Right kidney (tissue), 9 donors: Measurements from ENCODE around the gene SFRP5.

Source experiments
- DNase-seq: peaks from one replicate; pipeline ENCODE4 v3.0.0-alpha.2; 2016
- long read RNA-seq, 8 donors: transcript quantifications; one replicate each; lab custom pipeline, GENCODE V29; 2026

SFRP5 gene, protein sequence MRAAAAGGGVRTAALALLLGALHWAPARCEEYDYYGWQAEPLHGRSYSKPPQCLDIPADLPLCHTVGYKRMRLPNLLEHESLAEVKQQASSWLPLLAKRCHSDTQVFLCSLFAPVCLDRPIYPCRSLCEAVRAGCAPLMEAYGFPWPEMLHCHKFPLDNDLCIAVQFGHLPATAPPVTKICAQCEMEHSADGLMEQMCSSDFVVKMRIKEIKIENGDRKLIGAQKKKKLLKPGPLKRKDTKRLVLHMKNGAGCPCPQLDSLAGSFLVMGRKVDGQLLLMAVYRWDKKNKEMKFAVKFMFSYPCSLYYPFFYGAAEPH
- long read RNA-seq, donor 1, result 0 reads
- long read RNA-seq, donor 2, result 0 reads
- long read RNA-seq, donor 3, result 0 reads
- long read RNA-seq, donor 4, result 0 reads
- long read RNA-seq, donor 5, result 0 reads
- long read RNA-seq, donor 6, result 0 reads
- long read RNA-seq, donor 7, result 0 reads
- long read RNA-seq, donor 8, result 0 reads

DNA sequence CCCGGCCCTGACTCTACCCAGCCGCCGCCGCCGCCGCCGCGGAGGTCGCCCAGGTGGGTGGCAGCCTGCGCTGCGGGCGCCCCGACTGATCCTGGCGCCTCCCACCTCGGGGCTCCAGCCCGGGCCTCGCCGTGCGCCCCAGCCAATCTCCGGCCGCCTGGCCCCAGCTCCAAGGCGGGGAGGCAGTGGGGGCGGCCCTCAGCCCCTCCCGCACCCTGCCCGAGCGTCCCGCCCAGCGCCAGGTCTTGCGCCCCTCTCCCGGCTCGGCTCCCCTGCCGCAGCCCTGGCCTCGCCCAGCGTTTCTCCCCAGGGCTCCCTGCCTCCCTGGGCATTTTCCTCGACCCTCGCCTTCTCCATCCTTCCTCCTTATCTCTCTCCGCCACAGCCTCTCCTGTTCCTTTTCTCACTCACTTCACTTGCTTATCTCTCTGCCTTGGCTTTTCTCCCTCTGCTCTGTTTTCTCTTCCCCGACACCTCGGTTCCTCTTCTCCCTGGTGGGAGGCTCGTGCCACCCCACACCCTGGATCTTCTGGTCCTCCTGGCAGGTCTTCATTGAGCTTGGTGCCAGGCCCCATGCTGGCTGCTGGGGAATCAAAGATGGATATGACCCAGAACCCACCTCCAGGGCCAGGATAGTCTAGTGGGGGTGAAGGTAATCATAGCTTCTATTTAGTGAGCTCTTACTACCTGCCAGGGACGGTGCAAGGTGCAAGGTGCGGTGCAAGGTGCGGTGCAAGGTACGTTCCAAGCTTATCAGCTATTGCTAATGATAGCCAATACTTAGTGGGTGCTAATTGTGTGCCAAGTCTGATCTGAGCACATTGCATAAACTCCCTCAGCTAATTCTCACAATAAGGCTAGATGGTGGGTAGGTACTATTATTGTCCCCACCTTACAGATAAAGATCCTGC, at the start of gene SFRP5:
Gene SFRP5 (minus strand): TSS at position 87 of the 911 bp plus-strand sequence. CDS start 166 bp downstream, outside the sequence.
- no peak for DNase-seq

DNA sequence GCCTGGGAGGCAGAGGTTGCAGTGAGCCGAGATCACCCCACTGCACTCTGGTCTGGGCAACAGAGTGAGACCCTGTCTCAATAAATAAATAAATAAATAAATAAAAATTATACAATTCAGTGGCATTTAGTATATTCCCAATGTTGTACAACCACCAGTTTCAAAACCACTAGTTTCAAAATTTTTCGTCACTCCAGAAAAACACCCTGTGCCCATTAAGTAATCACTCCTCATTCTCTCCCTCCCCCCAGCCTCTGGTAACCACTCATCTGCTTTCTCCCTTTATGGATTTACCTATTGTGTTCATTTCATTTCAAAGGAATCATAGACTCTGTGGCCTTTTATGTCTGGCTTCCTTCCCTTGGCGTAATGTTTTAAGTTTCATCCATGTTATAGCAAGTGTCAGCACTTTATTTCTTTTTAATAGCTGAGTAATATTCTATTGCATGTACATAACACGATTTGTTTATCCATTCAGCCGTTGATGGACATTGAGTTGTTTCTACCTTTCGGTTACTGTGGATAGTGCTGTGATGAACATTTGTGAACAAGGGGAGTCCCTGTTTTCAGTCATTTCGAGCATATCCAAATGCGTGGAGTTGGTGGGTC, 48.4 kb upstream of the SFRP5 start:
- no peak for DNase-seq

DNA sequence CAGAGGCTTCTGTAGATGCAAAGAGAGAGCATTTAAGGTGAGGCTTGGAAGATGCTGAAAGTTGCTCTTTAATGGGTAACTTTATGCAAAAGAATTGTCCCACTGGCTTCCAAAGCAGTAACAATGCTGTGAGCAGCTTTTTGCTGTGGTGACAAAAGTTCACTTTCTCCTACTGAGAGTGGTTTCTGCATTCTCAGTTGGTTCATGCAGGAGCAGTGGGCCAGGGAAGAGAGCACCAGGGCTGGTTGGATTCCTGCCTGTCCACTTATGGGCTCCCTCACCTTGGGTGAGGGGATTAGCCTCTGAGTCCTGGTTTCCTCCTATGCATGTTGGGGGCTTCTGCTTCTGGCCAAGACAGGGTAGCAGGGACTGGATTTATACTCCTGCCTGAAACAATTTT, 46.8 kb upstream of the SFRP5 start:
- DNase-seq, result no peak

DNA sequence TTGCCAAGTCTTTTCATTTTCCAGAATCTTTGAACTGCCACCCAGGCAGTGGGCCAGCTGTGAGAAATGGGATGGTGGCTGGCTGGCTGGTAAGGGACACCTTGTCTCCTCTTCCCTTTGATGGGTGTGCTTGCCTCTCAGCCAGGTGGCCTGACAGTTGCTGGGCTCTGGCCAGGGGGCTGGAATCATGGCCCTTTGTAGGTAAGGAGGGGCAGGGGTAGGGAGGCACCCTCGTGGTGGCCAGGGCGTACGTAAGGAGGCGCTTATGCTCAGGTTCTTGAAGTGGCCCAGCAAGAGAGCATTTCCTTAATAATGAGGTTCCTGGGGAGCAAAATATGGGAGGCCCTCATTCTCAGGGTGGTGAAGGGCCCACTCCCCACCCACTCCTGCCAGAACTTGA, 44.8 kb upstream of the SFRP5 start:
- no peak for DNase-seq

DNA sequence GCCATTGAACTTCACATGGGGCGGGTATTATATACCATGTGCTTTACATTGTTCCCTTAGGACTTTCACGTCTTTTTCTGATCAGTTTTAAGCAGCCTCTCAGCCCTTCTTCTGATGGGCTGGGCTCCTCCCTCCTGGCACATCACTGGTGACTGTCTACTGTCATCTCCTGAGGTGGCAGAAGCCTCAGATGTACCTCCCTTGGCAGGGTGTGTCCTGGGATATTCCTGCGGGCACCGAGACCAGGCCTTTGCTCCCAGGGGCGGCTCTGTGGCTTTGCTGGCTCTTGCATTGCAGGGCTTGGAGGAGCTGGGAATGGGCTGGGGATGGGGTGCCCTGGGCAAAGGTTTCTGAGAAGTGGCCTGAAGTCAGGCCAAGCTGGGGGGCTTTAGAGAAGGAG, 43.2 kb upstream of the SFRP5 start:
- DNase-seq, result no peak

DNA sequence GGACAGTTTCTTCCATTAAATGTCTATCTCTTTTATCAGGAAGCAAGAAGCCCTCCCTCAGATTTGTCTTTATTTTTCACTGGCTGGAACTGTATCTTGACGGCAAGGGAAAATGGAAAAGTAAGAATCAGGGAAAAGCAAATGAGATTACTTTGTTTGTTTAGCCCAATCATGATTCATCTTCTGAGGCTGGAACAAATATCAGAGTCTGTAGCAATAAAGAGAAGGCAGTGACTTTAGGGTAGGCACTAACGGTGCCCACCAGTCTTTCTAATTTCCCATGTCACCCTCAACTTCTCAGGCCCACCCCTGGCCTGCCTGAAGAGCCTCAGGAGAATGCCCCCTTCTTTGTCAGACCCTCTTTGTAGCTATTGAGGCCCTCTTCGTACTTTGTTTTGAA, 41.5 kb upstream of the SFRP5 start:
- no peak for DNase-seq

DNA sequence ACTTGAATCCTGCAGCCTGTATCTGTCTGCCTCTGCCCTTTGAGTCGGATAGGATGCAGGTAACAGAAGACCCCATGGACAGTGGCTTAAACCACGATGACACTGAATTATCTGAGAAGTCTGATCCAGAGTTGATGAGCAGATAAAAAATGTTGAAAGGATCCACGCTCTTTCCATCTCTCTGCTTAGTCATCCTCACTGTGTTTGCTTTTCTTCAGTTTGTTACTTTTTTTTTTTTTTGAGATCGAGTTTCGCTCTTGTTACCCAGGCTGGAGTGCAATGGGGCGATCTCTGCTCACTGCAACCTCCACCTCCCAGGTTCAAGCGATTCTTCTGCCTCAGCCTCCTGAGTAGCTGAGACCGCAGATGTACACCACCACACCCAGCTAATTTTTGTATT, 40.9 kb upstream of the SFRP5 start:
- no peak for DNase-seq

DNA sequence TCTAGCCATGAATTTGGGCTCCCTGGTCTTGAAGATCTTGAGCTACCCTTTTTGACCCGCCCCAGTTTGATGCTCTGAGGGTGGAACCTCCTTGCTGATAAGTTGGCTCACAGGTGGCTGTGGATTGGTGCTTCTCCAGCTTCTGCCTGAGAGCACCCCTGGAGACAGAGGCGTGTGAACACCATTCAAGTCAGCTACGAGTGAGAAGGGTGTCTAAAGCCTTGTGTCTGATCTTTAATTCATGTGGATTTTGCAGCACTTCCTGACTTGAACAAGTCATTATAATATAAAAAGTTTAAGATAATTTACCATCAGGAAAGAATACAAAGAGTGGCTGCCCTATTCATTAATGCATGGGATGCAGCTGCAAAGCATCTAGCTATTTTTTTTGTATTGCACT, 40.2 kb upstream of the SFRP5 start:
- DNase-seq, result no peak

DNA sequence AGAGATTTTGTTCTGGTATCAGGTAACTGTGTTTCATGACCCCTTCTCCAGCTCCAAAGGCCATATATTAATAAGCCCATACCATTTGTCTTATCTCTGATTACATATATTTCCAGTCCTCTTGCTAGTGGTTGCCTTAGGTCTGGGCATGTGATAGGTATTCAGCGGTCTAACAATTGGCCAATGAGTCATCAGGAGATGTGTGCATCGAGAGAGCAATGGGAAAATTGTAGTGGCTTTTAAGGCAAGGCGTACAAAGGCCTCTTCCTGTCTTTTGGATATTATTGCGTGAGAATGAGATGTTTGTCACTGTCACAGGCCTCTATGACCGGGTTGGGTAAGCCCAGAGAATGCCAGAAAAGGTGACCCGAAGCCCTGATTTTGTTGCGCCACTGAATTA, 38.6 kb upstream of the SFRP5 start:
- DNase-seq, result no peak

DNA sequence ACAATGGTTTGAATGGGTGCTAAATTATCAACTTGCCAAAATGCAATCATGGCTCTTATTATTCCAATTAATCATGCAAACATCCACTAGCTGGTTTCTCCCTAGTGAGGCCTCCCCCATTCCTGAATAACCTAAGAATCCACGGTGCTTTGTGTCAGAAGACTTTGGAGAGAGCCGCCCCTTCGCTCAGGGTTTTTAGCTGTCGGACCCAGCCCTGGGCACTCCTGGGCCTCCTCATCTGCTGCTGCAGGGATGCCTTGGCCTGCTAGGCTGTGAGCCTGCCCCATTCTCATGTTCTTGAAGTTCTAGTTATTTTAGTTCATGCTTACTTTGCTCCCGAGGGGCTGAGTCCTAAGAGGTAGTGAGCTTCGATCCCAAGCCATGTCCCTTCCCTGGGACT, 34.1 kb upstream of the SFRP5 start:
- no peak for DNase-seq

DNA sequence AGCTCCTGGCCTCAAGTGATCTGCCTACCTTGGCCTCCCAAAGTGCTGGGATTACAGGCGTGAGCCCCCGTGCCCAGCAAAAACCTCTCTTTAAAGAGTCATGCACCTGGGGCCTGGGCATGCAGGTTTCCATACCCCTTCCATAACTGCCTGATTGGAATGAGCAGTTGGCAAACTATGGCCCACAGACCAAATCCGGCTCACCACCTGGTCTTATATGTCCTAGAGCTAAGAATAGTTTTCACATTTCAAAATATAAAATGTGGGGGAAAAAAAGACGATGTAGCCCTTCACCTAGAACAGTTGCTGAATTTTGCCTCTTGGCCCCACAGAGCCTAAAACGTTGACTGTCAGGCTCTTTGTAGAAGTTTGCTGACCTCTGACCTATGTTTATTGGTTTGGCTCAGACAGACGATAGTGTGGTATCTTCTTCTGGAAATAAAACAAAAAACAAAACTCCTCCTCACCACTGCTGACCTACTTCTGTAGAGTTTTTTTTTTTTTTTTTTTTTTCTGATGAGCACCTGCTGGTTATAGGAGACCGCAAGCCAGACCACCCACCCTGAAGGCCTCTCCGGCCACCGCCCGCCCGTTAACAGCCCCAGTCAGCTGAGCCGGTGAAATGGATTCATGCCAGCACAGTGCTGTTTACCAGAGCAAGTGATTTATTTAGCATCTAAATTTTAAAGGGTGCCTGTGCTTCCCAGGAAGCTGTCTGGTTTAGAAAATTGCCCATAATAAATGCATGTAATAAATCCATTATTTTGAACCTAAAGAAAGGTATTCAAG, 33.5 kb upstream of the SFRP5 start:
- DNase-seq, result no peak

DNA sequence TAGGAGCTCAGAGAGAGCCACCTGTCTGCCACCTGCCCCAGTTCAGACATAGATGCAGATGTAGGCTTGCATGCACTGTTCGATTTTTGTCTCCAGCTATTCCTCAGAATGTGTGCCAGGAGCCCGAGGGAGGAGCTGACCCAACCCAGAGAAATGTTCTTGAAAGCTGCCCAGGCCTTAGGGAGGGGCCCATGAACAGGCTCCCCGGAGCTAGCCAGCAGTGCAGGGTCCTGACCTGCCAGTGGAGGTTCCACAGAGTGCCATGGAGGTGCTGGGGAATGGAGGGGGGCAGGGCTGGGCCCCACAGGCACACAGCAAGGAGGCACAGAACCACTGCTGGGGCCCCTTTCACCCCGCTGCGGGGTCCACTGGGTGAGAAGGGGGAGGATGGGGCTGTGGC, 29.6 kb upstream of the SFRP5 start:
- no peak for DNase-seq

DNA sequence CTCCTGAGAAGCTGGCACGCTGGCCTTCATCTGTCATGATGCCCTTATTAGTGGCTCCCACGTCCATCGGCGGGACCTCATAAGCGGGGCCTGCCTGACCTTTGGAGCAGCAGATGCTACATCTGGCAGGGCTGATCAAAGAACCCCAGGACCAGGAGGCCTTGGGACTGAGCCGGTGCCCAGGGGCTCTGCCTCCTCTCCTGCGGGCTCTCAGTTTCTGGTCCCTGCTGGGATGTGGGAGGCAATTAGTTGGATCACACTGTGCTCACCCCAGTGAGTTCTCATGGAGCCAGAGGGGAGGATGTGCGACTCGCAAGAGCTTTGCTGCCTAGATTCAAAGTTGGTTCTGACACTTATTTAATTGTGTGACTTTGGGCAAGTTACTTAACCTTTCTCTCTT, 28.7 kb upstream of the SFRP5 start:
- no peak for DNase-seq

DNA sequence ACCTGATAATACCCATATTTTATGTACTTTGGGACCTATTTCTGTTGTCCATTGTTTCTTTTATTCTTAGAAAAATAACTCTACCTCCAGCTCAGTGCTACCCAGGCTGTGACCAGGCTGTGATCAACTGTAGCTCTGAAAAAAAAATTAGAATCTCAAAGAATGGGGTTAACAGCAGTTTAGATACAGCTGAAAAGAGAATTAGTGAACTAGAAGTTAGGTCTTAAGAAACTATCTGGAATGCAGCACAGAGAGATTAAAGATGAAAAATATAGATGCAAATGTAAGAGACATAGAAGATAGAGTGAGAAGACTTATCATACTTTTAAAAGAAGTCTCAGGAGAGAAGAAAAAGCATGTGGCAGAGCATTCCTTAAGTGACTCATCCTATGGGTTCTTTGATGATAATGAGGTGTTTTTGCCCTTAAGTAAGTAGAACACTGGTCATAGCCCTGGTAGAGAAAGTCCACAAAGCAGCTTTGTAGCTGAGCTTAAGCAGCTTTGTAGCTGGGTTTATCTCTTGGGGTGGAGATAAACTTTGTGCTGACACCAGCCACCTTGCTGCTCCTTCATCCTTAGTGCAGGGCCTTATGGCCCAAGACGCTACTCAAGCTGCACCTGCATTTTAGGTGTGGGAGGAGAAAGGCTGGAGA, 27.3 kb upstream of the SFRP5 start:
- DNase-seq, result no peak

DNA sequence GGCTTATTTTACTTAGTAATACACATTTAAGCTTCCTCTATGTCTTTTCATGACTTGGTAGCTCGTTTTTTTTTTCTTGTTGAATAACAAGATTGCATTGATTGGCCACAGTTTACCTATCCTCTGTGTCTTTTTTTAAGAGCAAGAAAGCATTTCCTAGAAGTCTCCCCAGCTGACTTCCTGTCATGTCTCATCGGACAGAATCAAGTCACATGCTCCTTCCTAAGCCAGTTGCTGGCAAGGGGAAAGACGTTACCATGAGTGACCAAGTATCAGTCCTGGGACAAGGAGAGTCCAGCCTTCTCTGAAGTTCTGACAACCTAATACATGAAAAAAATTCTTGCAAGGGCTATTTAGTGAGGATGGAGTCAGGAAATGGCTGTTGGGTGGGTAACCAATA, 24.9 kb upstream of the SFRP5 start:
- no peak for DNase-seq

DNA sequence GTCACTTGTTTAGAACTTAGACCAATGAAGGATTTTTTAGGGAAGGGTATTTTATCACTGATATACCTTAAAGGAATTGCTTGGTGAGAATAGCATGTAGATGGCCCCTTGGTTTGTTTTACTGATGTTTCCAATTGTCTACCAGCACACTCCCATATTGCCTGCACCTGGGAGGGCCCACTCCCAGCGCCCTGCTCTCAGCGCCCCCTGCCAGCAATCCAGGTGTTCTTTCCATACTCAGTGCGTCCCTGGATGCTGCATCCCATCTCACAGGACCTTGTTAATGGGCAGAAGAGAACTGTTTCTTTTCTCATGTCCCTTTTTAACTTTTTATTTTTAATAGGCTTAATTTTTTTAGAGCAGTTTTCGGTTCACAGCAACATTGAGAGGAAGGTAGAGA, 24.1 kb upstream of the SFRP5 start:
- no peak for DNase-seq

DNA sequence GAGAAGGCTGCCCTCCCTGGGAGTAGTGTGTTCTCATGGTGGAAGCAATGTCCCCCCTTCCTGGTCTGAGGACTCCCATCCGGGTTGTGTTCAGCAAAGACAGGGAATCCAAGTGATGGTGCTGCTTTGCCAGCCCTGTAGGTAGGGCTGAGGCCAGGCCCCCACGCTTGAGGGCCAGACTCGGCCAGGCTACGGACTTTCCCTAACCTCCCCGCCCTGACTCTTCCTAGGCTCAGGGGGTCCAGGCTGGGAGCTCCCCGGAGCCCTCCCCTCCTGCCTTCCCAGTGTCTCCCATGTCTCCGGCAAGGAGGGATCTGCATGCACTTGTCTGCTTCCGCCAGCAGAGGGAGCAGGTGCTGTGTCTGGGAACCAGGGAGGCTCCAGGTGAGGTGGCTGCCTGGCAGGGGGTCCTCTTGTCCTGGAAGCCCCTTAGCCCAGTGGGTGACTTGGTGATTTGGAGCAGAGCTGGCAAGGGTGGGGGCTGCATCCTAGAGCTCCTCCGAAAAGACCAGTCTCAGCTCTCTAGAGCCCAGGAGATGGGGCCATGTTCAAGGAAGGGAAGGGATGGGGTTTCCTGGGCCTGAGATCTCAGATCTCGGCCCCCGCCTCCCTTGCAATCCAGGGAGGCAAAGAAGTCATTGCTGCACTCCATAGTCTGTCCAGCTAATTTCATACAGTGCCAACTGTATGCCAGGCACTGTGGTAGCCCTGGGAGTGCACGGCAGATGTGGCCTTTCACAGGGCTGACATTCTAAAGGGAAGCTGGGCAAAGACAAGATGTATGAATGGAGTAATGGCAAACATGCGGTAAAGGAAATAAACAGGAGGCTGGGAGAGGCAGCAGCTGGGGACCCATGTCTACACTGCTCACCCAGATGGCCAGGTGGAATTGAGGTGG, 20.3 kb upstream of the SFRP5 start:
- peak; percentile 44 for DNase-seq

DNA sequence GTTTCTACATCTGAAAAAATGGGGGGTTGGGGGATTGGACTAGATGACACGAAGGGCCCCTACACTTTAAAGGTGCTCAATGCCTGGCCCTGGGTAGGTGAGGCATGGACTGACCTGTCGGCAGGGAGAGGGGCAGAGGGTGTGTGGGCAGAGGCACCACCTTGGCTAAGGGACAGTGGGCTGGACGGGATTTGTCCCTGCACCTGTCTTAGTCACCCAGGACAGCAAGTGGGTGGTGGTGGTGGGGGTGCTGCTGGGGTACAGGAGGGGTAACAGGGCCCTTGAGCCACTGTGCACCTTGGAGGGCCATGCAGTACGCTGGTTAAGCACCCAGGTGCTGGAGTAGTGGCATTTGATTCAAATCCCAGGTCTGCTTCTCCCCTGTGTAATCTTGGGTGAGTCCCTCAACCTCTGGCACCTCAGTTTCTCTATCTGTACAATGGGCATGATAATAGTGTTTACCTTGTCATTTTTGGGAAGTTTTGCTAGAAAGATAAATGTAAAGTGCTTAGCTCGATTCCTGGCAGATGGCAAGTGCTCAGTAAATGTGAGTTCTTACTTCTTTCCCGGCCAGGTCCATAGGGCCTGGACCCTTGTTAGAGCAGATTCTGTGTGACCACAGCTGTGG, 18.1 kb upstream of the SFRP5 start:
- DNase-seq, result no peak

DNA sequence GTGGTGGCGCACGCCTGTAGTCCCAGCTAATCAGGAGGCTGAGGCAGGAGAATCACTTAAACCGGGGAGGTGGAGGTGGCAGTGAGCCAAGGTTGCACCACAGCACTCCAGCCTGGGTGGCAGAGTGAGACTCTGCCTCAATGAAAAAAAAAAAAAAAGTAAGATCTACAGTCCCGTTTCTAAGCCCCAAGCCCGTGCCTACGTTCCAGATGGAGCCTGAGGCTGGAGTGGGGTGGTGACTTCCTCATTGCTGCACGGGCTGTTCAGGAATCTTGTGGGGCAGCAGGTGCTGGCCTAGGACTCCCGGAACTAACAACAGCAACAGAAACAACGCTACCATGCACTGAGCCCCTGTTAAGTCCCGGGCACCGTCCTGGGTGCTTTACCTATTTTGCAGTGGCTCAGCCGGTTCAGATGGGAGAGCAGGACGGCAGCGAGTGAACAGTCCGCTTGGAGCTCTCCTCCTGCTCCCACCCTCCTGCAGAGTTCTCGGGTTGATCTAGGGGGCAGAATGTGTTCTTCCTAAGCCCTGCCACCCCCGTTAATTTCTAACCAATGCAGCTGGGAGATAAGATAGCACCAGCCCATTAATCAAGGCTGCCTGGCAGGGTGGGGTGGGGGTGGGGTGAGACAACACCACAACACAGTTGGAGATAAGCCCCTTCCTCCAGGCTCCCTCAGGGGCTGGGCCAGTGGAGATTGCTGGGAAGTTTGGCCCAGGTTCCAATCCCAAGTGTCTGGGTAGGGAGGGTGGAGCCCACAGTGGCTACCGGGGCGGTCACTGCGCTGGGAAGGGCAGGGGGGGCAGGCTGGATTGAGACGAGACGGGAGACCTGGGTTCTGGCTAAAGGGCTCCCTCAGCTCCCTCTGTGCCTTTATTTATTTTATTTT, 17.0 kb upstream of the SFRP5 start:
- no peak for DNase-seq
